ENCODE data around the gene RBM38. TPM values are rescaled to one million over a fixed set of nuclear protein-coding genes. Genes with fewer than 3 reads are reported as not detected.

Gene RBM38
- total and polyA plus RNA-seq, 10 of the 15 experiments (the other 5 are each of a cell fraction or from before 2014, with no cell fraction given): 0.32 to 118 (median 25.2) TPM

GRCh38 chr20:57416296-57417022, 25.3 kb downstream of the RBM38 start (continued):
- TF ChIP-seq CEBPZ (IDR thresholded peaks at IDR 0.05; ENCODE audit: low read depth, low read length): no peak
- no peak for TF ChIP-seq TCF3 (IDR thresholded peaks at IDR 0.05; ENCODE audit: borderline replicate concordance, insufficient read depth, low read depth, low read length)
- no peak for TF ChIP-seq RCOR1 (conservative IDR thresholded peaks at IDR 0.05; ENCODE audit: low read depth, low read length)
- TF ChIP-seq EZH2 (IDR thresholded peaks at IDR 0.05; ENCODE audit: borderline replicate concordance, control insufficient read depth, low read depth, low read length): no peak
- TF ChIP-seq RBBP5 (conservative IDR thresholded peaks at IDR 0.05): no peak

- no peak for TF ChIP-seq ELK1 (IDR thresholded peaks at IDR 0.05; ENCODE audit: low read depth, low read length)
- no peak for TF ChIP-seq ZNF622 (IDR thresholded peaks at IDR 0.05)
- TF ChIP-seq SPI1 (IDR thresholded peaks at IDR 0.05; ENCODE audit: borderline replicate concordance, insufficient read depth, low read depth, low read length): no peak
- TF ChIP-seq IKZF2 (IDR thresholded peaks at IDR 0.05): no peak
- no peak for TF ChIP-seq SUPT20H (IDR thresholded peaks at IDR 0.05; ENCODE audit: borderline replicate concordance, control insufficient read depth, low read depth, low read length)
- TF ChIP-seq HDGF (IDR thresholded peaks at IDR 0.05): no peak
- TF ChIP-seq RFX5 (IDR thresholded peaks at IDR 0.05; ENCODE audit: low read depth, low read length): no peak
- TF ChIP-seq CBX5 (IDR thresholded peaks at IDR 0.05; ENCODE audit: low read depth): no peak
- TF ChIP-seq NR2C2 (IDR thresholded peaks at IDR 0.05; ENCODE audit: borderline replicate concordance, control insufficient read depth, insufficient read length, low read depth): no peak
- intact Hi-C loops (cut with micrococcal nuclease; ENCODE audit: unreplicated experiment): no loop called here
These were observed 26.0 kb downstream of the RBM38 start for GRCh38 chr20:57417051-57417689.

More at GRCh38 chr20:57417051-57417689, 26.0 kb downstream of the RBM38 start:
- no peak overlapping the region for H3K9ac ChIP-seq (ENCODE audit: control insufficient read depth, insufficient read depth, low read length)
- no peak overlapping the region for H2AFZ ChIP-seq (ENCODE audit: control insufficient read depth, low read depth, low read length)
- H3K27me3 ChIP-seq (replicated peaks in 1 of 2; ENCODE audit: control insufficient read depth in 2 of 2, insufficient read depth in 2 of 2, low read length in 1 of 2): no peaks in the 10 kb centered on the region; a peak in 1 of 4 replicates
- no peak for FAIRE-seq
- RAD21 ChIA-PET (ENCODE audit: unreplicated experiment): no interaction called here
- no peak overlapping the region for H3K4me2 ChIP-seq (ENCODE audit: control insufficient read depth, insufficient read depth)
- no peak overlapping the region for H3K4me3 ChIP-seq
- no TSS peak for BruUV-seq (replicated peaks)
- no peaks in the 10 kb centered on the region for H3K36me3 ChIP-seq (ENCODE audit: control insufficient read depth in 2 of 2, insufficient read depth in 2 of 2, low read length in 1 of 2)
- no peaks in the 10 kb centered on the region for H3K79me2 ChIP-seq (ENCODE audit: control insufficient read depth, insufficient read depth, low read length)
- H3K9me3 ChIP-seq (replicated peaks; ENCODE audit: control insufficient read depth, insufficient read depth, low read length): no peaks in the 10 kb centered on the region
- H3K27ac ChIP-seq (ENCODE audit: control insufficient read depth, insufficient read depth): no peak overlapping the region
- CTCF ChIA-PET: no interaction called here
- SMC1A ChIA-PET (ENCODE audit: uncharacterized antibody, unreplicated experiment): interaction anchor here (0.7 to 1.0 kb wide), 3 partner anchors 12 to 79 kb away, joined by 3 to 4 read pairs (median 3); no protein-coding TSS in a partner anchor
- in situ Hi-C loops (cut with MboI): no loop called here
- no peaks in the 10 kb centered on the region for H3K4me1 ChIP-seq (ENCODE audit: control insufficient read depth, insufficient read depth, low read length)
- ATAC-seq: no peak
- POLR2A ChIA-PET: no interaction called here
- 27% methylated on average over 6 of the region's 6 CpGs for WGBS (ENCODE audit: insufficient coverage, insufficient replicate concordance, low lambda C conversion rate, missing lambda C conversion rate)
- no peak for DNase-seq (ENCODE audit: low read depth, low spot score)
- no peaks in the 10 kb centered on the region for H4K20me1 ChIP-seq (ENCODE audit: control insufficient read depth, insufficient read depth)

All from GM12878 (cell line).